Measurements from ENCODE around the gene NDUFS4. TPM values are rescaled to one million over a fixed set of nuclear protein-coding genes. Genes with fewer than 3 reads are reported as not detected.
"Not testable (repeated sequence)": the region's sequence is repeated elsewhere in the genome, so short reads cannot be mapped to it uniquely, and the experiment has no call there.

Gene NDUFS4
- total RNA-seq, 1 donor from 2014 or later = 218 TPM

- intact Hi-C loops (cut with DNase I) = no loop called here
- DNase-seq (no peak), ATAC-seq (ENCODE audit: poor library complexity) (no peak)
Observed at GRCh38 chr5:53631251-53631650, 70.8 kb downstream of the NDUFS4 start.

GRCh38 chr5:53642061-53642460 is 81.6 kb downstream of the NDUFS4 start:
- intact Hi-C loops (cut with DNase I) = no loop called here
- ATAC-seq (ENCODE audit: poor library complexity) (no peak), DNase-seq (no peak)

- DNase-seq (no peak), ATAC-seq (ENCODE audit: poor library complexity) (peak; percentile 83)
- intact Hi-C loops (cut with DNase I) = no loop called here
Observed at GRCh38 chr5:53643445-53643844, 83.0 kb downstream of the NDUFS4 start.

GRCh38 chr5:53645078-53645477 is 84.6 kb downstream of the NDUFS4 start:
- intact Hi-C loops (cut with DNase I) = no loop called here
- DNase-seq (no peak), ATAC-seq (ENCODE audit: poor library complexity) (peak; percentile 48)

- intact Hi-C loops (cut with DNase I) = no loop called here
- ATAC-seq (ENCODE audit: poor library complexity) (no peak), DNase-seq (no peak)
Observed at GRCh38 chr5:53649352-53649751, 88.9 kb downstream of the NDUFS4 start.

GRCh38 chr5:53660573-53660972 is 100.1 kb downstream of the NDUFS4 start:
- ATAC-seq (ENCODE audit: poor library complexity) = not testable (repeated sequence)

GRCh38 chr5:53665313-53665712 is 104.9 kb downstream of the NDUFS4 start:
- DNase-seq; ATAC-seq (ENCODE audit: poor library complexity); intact Hi-C loops (cut with DNase I): not testable (repeated sequence)

More at GRCh38 chr5:53660573-53660972, 100.1 kb downstream of the NDUFS4 start:
- DNase-seq; intact Hi-C loops (cut with DNase I): not testable (repeated sequence)

- intact Hi-C loops (cut with DNase I) = no loop called here
- ATAC-seq (ENCODE audit: poor library complexity) = no peak
Observed at GRCh38 chr5:53667621-53668020, 107.2 kb downstream of the NDUFS4 start.

GRCh38 chr5:53671447-53671846 is 111.0 kb downstream of the NDUFS4 start:
- ATAC-seq (ENCODE audit: poor library complexity) (no peak), DNase-seq (no peak)
- intact Hi-C loops (cut with DNase I) = no loop called here

More at GRCh38 chr5:53667621-53668020, 107.2 kb downstream of the NDUFS4 start:
- no peak for DNase-seq

- intact Hi-C loops (cut with DNase I) = no loop called here
- ATAC-seq (ENCODE audit: poor library complexity) (no peak), DNase-seq (no peak)
Observed at GRCh38 chr5:53674121-53674520, 113.7 kb downstream of the NDUFS4 start.

GRCh38 chr5:53677632-53678031 is 117.2 kb downstream of the NDUFS4 start:
- DNase-seq (no peak), ATAC-seq (ENCODE audit: poor library complexity) (peak; percentile 62)
- intact Hi-C loops (cut with DNase I) = no loop called here

GRCh38 chr5:53678981-53679660 is 118.7 kb downstream of the NDUFS4 start:
- no peak for ATAC-seq (ENCODE audit: poor library complexity)
- intact Hi-C loops (cut with DNase I) = no loop called here

GRCh38 chr5:53681079-53681478 is 120.6 kb downstream of the NDUFS4 start:
- ATAC-seq (ENCODE audit: poor library complexity) (no peak), DNase-seq (no peak)
- intact Hi-C loops (cut with DNase I) = no loop called here

More at GRCh38 chr5:53678981-53679660, 118.7 kb downstream of the NDUFS4 start:
- DNase-seq = no peak

- ATAC-seq (ENCODE audit: poor library complexity) = no peak
- intact Hi-C loops (cut with DNase I) = no loop called here
Observed at GRCh38 chr5:53691014-53691413, 130.6 kb downstream of the NDUFS4 start.

GRCh38 chr5:53694520-53695022 is 134.1 kb downstream of the NDUFS4 start:
- intact Hi-C loops (cut with DNase I) = no loop called here
- ATAC-seq (ENCODE audit: poor library complexity) = no peak
- DNase-seq = no peak

More at GRCh38 chr5:53691014-53691413, 130.6 kb downstream of the NDUFS4 start:
- no peak for DNase-seq

- DNase-seq; intact Hi-C loops (cut with DNase I); ATAC-seq (ENCODE audit: poor library complexity): not testable (repeated sequence)
Observed at GRCh38 chr5:53710405-53710804, 150.0 kb downstream of the NDUFS4 start.

GRCh38 chr5:53712327-53712726 is 151.9 kb downstream of the NDUFS4 start:
- DNase-seq (no peak), ATAC-seq (ENCODE audit: poor library complexity) (no peak)
- intact Hi-C loops (cut with DNase I) = no loop called here

GRCh38 chr5:53713978-53714666 is 153.7 kb downstream of the NDUFS4 start:
- ATAC-seq (ENCODE audit: poor library complexity) (no peak), DNase-seq (no peak)
- intact Hi-C loops (cut with DNase I) = no loop called here

- ATAC-seq (ENCODE audit: poor library complexity) (no peak), DNase-seq (no peak)
- intact Hi-C loops (cut with DNase I) = no loop called here
Observed at GRCh38 chr5:53714667-53715010, 154.2 kb downstream of the NDUFS4 start.

- intact Hi-C loops (cut with DNase I) = no loop called here
- no peak for DNase-seq
- ATAC-seq (ENCODE audit: poor library complexity) = no peak
Observed at GRCh38 chr5:53726121-53726520, 165.7 kb downstream of the NDUFS4 start.
